D341Med (cell line): Measurements from ENCODE around the gene DICER1.

Experiments used
- DNase-seq: peaks from one replicate; pipeline ENCODE4 v3.0.0; 2012; ENCODE audit warnings: low spot score

Gene DICER1

GRCh38 chr14:95088665-95089064 is 68.7 kb downstream of the DICER1 start:
- DNase-seq = no peak

- no peak for DNase-seq
Observed at GRCh38 chr14:95087619-95088018, 69.7 kb downstream of the DICER1 start.

DNA sequence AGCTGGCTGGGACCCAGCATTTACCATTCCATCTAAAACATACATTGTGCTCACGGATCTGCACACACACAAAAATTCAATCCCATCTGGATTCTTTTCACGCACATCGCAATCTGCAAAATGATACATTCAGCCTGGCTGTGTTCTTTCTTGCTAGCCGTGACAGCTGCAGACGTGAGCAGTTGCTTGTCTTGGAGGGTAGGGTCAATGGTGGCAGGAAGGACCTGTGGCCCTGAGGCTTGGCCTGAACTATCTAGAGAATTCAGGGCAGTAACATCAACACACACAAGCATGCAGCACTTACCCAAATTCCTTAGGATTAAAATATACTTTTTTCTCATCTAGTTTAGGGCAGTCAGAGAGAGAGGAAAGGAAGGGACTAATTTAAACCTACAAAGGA is 72.0 kb downstream of the DICER1 start:
- no peak for DNase-seq

DNA sequence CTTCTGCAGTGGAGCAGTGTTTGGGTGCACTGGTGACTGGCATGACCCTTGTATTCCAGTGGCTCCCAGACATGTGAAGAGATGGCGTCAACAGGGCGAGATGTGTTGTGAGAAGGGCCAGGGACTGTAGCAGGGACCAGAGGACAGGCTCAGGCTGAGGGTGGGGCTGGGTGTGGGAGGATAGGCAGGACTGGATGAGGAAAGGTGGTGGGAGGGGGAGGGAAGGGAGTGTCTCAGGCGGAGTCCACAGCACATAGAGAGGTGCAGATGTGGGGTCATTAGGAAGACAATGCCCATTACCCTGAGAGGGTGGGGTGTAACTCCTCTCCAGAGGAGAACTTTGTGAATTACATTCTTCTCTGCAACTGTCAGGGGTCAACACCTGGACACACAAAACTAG is 78.5 kb downstream of the DICER1 start:
- DNase-seq = no peak

DNA sequence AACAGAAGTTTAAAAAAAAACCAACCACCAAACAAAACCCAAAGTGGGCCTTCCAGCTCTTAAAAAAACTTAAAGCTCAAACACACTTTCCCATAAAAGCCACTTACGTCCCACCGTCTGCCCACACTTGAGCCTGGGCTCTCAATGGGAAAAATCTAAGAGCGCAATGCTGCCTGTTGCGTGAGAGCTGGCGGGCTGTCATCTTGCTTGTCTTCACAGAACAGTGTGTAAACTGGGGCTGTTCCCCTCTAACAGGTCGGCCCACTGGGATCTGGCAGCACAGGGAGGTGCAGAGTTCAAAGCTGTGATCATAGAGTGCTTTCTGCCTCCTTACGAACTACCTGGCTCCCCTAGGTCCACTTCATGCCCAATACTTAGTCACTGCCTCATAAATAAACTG is 80.0 kb downstream of the DICER1 start:
- no peak for DNase-seq

DNA sequence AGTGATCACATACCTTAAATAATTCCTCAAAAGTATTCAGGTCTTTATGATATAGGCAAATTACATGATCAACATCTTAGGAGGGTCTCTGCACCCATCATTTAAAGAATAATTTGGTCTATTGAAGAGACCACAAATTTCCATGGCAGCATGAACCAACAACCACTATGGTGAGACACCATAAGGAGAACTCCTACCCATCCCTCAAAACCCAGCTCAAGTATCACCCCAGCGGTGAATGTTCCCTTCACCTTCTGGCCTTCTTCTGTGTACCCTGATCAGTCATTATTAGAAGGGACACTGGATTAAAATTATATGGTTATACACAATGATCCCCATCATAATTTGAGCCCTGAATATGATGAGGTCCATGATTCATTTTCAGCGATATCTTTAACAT is 81.5 kb downstream of the DICER1 start:
- DNase-seq = no peak

GRCh38 chr14:95073947-95074346 is 83.4 kb downstream of the DICER1 start:
- no peak for DNase-seq

DNA sequence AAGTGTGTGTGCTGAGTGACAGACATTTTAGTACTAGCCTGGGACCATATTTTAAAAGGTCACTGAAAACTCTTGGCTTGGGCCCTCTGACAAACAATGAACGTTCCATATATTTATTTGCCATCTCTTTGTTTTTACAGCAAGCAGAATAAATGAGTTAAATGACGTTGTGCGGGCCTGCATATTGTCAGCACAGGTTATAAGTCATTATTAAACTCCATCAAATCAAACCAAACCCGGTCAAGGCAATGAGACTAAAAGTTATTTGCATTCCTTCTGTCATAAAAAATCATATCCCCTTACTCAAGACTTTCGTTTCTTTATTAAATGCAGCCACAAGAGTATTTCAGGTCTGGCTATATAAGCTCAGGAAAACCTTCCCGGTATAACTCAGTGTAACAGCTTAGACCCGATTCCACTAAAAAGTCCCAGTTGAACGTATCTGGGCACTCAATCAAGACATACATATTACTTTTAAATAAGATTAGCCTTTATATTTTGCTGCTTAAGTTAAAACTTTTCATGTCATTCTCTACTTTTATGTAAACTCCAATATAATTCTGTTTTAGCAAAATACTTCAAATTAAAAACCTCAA is 84.9 kb downstream of the DICER1 start:
- DNase-seq = no peak

- no peak for DNase-seq
Observed at GRCh38 chr14:95071649-95072280, 85.6 kb downstream of the DICER1 start.

- DNase-seq = no peak
Observed at GRCh38 chr14:95070748-95071435, 86.4 kb downstream of the DICER1 start.

DNA sequence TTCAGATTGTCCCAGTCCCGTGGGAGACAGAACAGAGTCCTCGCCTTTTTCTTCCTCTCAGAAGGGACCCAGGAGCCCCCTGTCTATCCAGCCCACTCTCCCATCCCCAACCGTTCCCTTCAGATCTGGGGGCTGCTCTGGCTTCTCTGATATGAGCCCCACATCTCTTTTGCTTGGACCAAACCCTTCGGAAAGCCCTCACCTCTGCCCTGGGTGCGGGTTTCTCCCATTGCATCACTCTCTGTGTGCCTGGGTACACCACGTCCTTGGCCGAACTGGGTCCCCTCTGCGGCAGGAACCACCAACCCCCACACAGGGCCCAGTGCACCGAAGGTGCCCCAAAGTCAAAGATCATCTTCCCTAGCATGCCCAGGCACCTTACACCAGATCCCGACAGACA is 87.8 kb downstream of the DICER1 start:
- no peak for DNase-seq

GRCh38 chr14:95069018-95069417 is 88.3 kb downstream of the DICER1 start:
- no peak for DNase-seq

DNA sequence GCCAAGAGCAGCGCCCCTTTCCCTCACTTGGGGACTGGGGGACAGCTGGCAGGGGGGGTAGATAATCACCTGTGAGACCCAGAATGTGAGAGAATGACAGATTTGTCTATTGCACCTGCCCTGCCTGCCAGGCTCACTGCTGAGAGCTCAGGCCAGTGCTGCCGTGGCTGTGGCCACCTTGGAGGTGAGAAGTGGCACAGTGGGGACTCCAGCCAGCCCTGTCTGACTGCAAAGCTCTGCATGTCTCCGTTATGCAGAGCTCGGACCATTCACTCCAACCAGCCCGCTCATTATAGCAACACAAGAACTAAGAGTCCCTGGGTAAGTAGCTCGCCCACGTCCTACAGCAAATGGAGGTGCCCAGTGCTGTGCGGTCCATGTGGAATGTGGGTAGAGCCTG is 88.8 kb downstream of the DICER1 start:
- no peak for DNase-seq

DNA sequence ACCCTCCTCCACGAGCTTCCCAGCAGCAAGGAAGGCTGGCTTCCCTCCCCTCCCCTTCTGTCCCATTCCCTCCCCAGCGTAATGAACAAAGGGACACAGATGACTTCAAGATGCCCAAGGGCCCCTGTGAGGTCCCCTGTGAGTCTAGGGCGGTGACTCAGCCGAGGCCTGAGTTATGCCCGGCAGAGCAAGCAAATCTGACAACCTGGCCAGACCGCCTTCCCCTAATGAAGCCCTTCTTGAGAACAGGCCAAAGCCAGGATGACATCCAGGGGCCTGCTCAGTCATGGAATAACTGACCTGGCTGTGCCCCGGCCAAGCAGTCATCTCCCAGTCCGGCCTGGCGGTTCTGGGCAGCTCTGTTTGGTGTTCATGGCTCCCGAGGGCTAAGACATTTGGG is 89.2 kb downstream of the DICER1 start:
- DNase-seq = no peak

GRCh38 chr14:95067526-95067925 is 89.8 kb downstream of the DICER1 start:
- no peak for DNase-seq

GRCh38 chr14:95066427-95066986 is 90.8 kb downstream of the DICER1 start:
- DNase-seq = no peak

DNA sequence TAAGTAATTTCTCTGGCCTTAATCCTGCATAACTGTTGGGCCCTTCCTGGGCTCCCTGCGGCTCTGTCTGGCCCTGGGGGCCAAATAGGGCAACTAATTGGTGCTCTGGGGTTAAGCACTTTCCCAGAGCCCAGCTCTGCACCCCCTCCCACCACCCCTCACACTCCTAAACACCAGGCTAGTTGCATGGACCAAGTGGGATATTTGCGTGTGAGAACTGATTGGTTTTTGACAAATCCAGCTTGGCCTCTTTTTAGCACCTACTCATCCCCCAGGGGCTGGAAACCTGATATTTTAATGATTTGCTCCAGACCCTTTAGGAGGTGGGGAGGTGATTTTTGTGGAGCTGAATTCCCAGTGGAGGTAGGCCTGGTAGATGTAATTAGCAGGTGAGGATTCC is 91.9 kb downstream of the DICER1 start:
- no peak for DNase-seq

DNA sequence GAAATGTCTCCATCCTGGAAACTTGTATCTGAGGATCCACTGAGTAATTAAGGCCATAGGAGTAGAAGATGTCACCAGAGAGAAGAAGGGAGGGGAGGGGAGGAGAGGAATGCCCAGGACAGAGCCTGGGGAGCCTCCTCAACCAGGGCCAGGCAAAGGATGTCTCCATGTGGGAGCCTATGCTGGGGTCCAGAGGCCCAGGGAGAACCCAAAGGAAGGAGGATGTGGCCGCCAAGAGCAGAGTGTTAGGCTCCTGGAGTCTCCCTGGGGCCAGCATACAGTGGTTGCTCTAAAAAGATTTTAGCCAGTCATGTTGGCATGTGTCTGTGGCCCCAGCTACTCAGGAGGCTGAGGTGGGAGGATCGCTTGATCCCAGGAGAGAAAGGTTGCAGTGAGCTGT is 92.6 kb downstream of the DICER1 start:
- DNase-seq = no peak

DNA sequence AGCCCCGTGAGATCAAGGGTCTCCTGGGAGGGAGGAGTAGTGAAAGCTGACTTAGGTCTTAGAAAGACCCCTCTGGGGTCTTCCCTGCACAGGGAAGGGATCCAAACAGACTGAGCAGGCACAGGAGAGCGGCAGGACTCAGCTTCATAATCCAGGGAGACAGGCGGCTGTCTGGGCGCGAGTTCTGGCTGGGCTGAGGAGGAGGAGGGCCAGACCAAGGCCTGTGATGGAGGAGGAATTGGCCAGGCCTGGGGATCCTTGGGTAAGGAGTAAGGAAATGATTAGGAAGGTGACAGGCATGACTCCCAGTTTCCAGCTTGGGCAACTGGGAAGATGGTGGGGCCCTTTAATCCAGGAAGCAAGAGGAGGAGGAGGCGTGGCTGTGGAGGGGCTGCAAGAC is 93.1 kb downstream of the DICER1 start:
- no peak for DNase-seq

- DNase-seq = no peak
Observed at GRCh38 chr14:95063391-95063790, 93.9 kb downstream of the DICER1 start.

- no peak for DNase-seq
Observed at GRCh38 chr14:95062946-95063345, 94.4 kb downstream of the DICER1 start.

DNA sequence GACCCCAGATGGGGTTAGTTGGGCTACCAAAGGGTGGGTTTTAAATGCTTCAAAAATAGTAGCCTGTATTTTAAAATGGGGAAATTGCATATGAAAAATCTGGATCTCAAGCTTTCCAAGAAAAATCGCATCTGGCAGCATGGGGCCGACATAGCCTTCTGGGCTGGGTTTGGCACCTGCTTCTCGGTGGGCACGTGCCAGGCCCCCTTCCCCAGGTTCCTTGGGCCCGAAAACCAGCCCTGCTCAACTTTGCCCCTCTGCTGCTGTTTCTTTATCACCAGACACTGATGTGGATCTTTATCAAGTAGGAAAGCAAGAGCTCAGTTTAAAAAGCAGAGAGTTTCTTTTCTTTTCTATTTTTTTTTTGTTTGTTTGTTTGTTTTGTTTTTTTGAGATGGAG is 95.1 kb downstream of the DICER1 start:
- DNase-seq = no peak

- no peak for DNase-seq
Observed at GRCh38 chr14:95061317-95062093, 95.8 kb downstream of the DICER1 start.
